Loucy (cell line): ENCODE data around the gene PADI3.

Experiments
- CTCF ChIP-seq: fragments of 200-600 bp; sonication (generic); conservative IDR thresholded peaks from 2 replicates; pipeline ENCODE4 v1.5.1; 2014; ENCODE audit warnings: mild to moderate bottlenecking, antibody characterized with exemption, low read length
- EZH2phosphoT487 ChIP-seq: fragments of 200-600 bp; IDR thresholded peaks from 2 replicates; pipeline ENCODE4 v1.6.1; 2018; ENCODE audit warnings: antibody characterized with exemption, mild to moderate bottlenecking, moderate library complexity, borderline replicate concordance

- TF ChIP-seq CTCF (no peak), EZH2phosphoT487 (no peak)
Observed at GRCh38 chr1:17272646-17273045, 23.7 kb downstream of the PADI3 start.
